Stimulated activated CD8-positive, alpha-beta memory T cell treated with anti-CD3 and anti-CD28 coated beads, Interleukin-7, amount 100 ng/mL, for 4 hours (primary cell): Measurements from ENCODE around the gene TOP2A.
"Not testable (repeated sequence)": the region's sequence is repeated elsewhere in the genome, so short reads cannot be mapped to it uniquely, and the experiment has no call there.

Source experiments
- DNase-seq, 2 donors: peaks; one replicate each; pipeline ENCODE4 v3.0.0-alpha.2; 2020; ENCODE audit warnings: low read depth in 2 of 2

The TOP2A gene

GRCh38 chr17:40378966-40379365 is 38.7 kb downstream of the TOP2A start:
- no peak for DNase-seq

- DNase-seq, result no peak
Observed at GRCh38 chr17:40377832-40378231, 39.9 kb downstream of the TOP2A start.

GRCh38 chr17:40376541-40376940 is 41.2 kb downstream of the TOP2A start:
- not testable (repeated sequence) for DNase-seq

GRCh38 chr17:40375786-40376185 is 41.9 kb downstream of the TOP2A start:
- DNase-seq, result not testable (repeated sequence)

- no peak for DNase-seq
Observed at GRCh38 chr17:40374821-40375498, 42.7 kb downstream of the TOP2A start.

- DNase-seq, result no peak
Observed at GRCh38 chr17:40373999-40374398, 43.7 kb downstream of the TOP2A start.

- no peak for DNase-seq
Observed at GRCh38 chr17:40373324-40373723, 44.4 kb downstream of the TOP2A start.

GRCh38 chr17:40372644-40373043 is 45.1 kb downstream of the TOP2A start:
- DNase-seq, result not testable (repeated sequence)

- no peak for DNase-seq
Observed at GRCh38 chr17:40372031-40372430, 45.7 kb downstream of the TOP2A start.

- DNase-seq, result no peak
Observed at GRCh38 chr17:40371261-40371929, 46.3 kb downstream of the TOP2A start.

- DNase-seq, result no peak
Observed at GRCh38 chr17:40369923-40370322, 47.8 kb downstream of the TOP2A start.

GRCh38 chr17:40367728-40368127 is 50.0 kb downstream of the TOP2A start:
- not testable (repeated sequence) for DNase-seq

- DNase-seq, result no peak
Observed at GRCh38 chr17:40366861-40367518, 50.7 kb downstream of the TOP2A start.

GRCh38 chr17:40366076-40366860 is 51.4 kb downstream of the TOP2A start:
- DNase-seq, result no peak

- no peak for DNase-seq
Observed at GRCh38 chr17:40364906-40365305, 52.8 kb downstream of the TOP2A start.

- DNase-seq, result no peak
Observed at GRCh38 chr17:40364121-40364861, 53.4 kb downstream of the TOP2A start, which contains the start of gene GJD3. Gene GJD3, minus strand, starts transcription at chr17:40364737. Its CDS starts 922 bp downstream, at chr17:40363815.

- no peak for DNase-seq
Observed at GRCh38 chr17:40363111-40363827, 54.4 kb downstream of the TOP2A start.

GRCh38 chr17:40362696-40363110 is 55.0 kb downstream of the TOP2A start:
- DNase-seq, result peak; percentile 53 to 69

- no peak for DNase-seq
Observed at GRCh38 chr17:40361925-40362695, 55.6 kb downstream of the TOP2A start.
